ENCODE results near the gene EDDM13.

The EDDM13 gene

DNA sequence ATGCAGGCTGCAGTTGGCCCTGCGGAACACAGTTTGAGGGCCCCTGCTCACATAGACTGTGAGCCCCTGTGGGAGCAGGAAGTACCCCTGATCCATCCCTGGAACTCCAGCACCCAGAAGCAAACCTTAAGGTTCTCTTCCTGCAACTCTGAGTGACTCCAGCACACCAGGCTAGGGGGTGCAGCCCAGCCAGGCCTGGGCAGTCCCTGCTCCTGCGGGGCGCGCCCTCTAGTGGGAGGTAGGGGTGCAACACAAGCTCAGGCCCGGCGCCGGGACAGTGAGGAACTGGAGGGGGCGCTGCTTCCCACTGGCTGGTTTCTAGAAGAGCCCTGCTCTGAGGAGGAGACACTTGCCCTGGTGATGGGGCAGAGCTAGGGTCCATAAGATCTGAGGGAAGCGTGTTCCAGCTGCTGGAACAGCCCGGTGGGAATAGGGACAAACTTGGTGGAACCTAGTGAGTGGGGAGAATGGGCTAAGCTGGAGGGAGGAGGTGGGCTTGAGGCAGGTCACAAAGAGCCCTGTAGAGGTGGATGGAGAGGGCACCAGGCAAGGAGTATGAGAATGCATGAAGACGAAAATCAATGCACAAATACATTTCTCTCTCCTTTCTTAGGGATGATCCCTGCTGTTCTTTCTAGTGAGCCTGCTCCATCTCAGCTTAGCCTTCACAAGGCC is 37.1 kb downstream of the EDDM13 start:
- no peak overlapping the region for H3K4me3 ChIP-seq (ENCODE audit: low read depth, low read length)
- DNase-seq (ENCODE audit: low read depth, low spot score) = no peak
- TF ChIP-seq, protein P1, sequence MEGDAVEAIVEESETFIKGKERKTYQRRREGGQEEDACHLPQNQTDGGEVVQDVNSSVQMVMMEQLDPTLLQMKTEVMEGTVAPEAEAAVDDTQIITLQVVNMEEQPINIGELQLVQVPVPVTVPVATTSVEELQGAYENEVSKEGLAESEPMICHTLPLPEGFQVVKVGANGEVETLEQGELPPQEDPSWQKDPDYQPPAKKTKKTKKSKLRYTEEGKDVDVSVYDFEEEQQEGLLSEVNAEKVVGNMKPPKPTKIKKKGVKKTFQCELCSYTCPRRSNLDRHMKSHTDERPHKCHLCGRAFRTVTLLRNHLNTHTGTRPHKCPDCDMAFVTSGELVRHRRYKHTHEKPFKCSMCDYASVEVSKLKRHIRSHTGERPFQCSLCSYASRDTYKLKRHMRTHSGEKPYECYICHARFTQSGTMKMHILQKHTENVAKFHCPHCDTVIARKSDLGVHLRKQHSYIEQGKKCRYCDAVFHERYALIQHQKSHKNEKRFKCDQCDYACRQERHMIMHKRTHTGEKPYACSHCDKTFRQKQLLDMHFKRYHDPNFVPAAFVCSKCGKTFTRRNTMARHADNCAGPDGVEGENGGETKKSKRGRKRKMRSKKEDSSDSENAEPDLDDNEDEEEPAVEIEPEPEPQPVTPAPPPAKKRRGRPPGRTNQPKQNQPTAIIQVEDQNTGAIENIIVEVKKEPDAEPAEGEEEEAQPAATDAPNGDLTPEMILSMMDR (IDR thresholded peaks at IDR 0.05; ENCODE audit: insufficient read depth, low read length, missing control alignments) = peak; percentile 77
- ChIA-PET POLR2A (no interaction called here), CTCF (interaction anchor here (0.7 to 2.4 kb wide), 19 partner anchors 9 to 233 kb away, joined by 3 to 12 read pairs (median 4); no protein-coding TSS in a partner anchor)

DNA sequence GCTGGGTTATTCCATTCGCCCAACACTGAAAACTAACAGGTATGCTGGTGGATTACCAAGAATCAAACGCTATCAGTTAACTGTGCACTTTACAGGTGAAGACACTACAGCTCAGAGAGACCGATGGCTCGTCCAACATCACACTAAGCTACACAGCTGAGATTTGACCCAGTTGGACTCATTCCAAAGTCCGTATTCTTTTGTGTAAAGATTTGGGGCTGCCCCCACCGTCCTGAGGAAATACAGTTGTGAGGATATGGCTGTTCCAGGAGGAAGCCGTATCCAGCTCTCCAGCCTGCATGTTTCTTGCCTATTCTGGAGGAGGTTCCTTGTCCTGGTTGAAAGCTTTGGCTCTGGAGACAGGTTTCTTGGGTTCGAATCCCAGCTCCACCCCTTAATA is 37.9 kb downstream of the EDDM13 start:
- ChIA-PET CTCF (interaction anchor here (0.7 to 2.4 kb wide), 12 partner anchors 9 to 234 kb away, joined by 3 to 12 read pairs (median 4); no protein-coding TSS in a partner anchor), POLR2A (no interaction called here)
- DNase-seq (ENCODE audit: low read depth, low spot score) = no peak
- no peak overlapping the region for H3K4me3 ChIP-seq (ENCODE audit: low read depth, low read length)
- TF ChIP-seq, protein P1 (IDR thresholded peaks at IDR 0.05; ENCODE audit: insufficient read depth, low read length, missing control alignments) = no peak

DNA sequence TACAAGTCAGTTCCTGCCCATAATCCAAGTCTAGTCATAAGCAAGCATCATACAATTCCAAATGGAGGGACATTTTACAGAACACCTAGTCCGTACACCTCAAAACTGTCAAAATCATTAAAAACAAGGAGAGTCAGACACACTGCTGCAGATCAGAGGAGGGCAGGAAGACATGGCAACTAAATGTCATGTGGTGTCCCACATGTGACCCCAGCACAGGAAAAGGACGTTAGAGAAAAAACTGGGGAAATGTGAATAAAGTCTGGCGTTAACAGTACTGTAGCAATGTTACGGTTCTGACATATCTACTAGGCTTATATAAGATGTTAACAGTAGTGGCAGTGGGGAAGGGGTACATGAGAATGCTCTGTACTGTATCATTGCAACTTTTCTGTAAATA is 39.8 kb downstream of the EDDM13 start:
- DNase-seq (ENCODE audit: low read depth, low spot score) = no peak
- H3K4me3 ChIP-seq (ENCODE audit: low read depth, low read length) = no peak overlapping the region
- ChIA-PET CTCF (interaction anchor here (1.8 to 2.3 kb wide), 2 partner anchors 21 to 236 kb away, joined by 7 to 11 read pairs; no protein-coding TSS in a partner anchor), POLR2A (no interaction called here)
- TF ChIP-seq, protein P1 (IDR thresholded peaks at IDR 0.05; ENCODE audit: insufficient read depth, low read length, missing control alignments) = no peak

GRCh38 chr19:56312787-56313657 is 40.5 kb downstream of the EDDM13 start:
- CTCF ChIA-PET = interaction anchor here (1.0 to 2.3 kb wide), 4 partner anchors 20 to 246 kb away, joined by 3 to 11 read pairs (median 5); no protein-coding TSS in a partner anchor
- POLR2A ChIA-PET = no interaction called here
- TF ChIP-seq, protein P1 (IDR thresholded peaks at IDR 0.05; ENCODE audit: insufficient read depth, low read length, missing control alignments) = no peak

GRCh38 chr19:56314018-56314380 is 41.5 kb downstream of the EDDM13 start:
- TF ChIP-seq, protein P1 (IDR thresholded peaks at IDR 0.05; ENCODE audit: insufficient read depth, low read length, missing control alignments) = no peak
- CTCF ChIA-PET = interaction anchor here (1.0 to 2.3 kb wide), 5 partner anchors 19 to 247 kb away, joined by 3 to 11 read pairs (median 7); no protein-coding TSS in a partner anchor
- H3K4me3 ChIP-seq (ENCODE audit: low read depth, low read length) = peak overlapping the region; percentile 95
- POLR2A ChIA-PET = interaction anchor here (0.8 kb wide), 1 partner anchor 193 kb away, joined by 4 read pairs; the partner anchor contains the start of gene ZNF787
- DNase-seq (ENCODE audit: low read depth, low spot score) = no peak

More at GRCh38 chr19:56312787-56313657, 40.5 kb downstream of the EDDM13 start:
- no peak overlapping the region for H3K4me3 ChIP-seq (ENCODE audit: low read depth, low read length)
- no peak for DNase-seq (ENCODE audit: low read depth, low spot score)

Data from AG04449 (cell line).